Panc1 (cell line): ENCODE data around the gene TNNC1.

Experiments used
- CTCF ChIP-seq: fragments of 450-650 bp; IDR thresholded peaks from 2 replicates; pipeline ENCODE4 v1.5.1; 2017; ENCODE audit warnings: mild to moderate bottlenecking
- POLR2AphosphoS5 ChIP-seq: IDR thresholded peaks from 2 replicates; pipeline ENCODE4 v1.6.1; 2012; ENCODE audit warnings: mild to moderate bottlenecking, low read depth, low read length, moderate library complexity
- REST ChIP-seq, 2 experiments: IDR thresholded peaks; 2 replicates each; pipeline ENCODE4 v1.6.1; 2011 to 2012; ENCODE audit warnings: low read depth in 2 of 2, control low read depth in 1 of 2, low read length in 1 of 2, mild to moderate bottlenecking in 1 of 2, moderate library complexity in 1 of 2; ENCODE audit not compliant: insufficient read depth in 1 of 2
- TCF7L2 ChIP-seq: IDR thresholded peaks from 2 replicates; pipeline ENCODE4 v1.6.1; 2011; ENCODE audit warnings: mild to moderate bottlenecking, low read depth, low read length, inconsistent platforms

- no peak for TF ChIP-seq CTCF
- no peak for TF ChIP-seq TCF7L2
- TF ChIP-seq POLR2AphosphoS5: no peak
- no peak for TF ChIP-seq REST (IDR thresholded peaks at IDR 0.05; ENCODE audit: insufficient read depth in 1 of 2, low read depth in 2 of 2, low read length in 1 of 2)
These were observed 9.6 kb upstream of the TNNC1 start for GRCh38 chr3:52463416-52463815.
